Muscle of leg (tissue), 11 donors: ENCODE measurements around the gene MEIS3. TPM values are rescaled to one million over a fixed set of nuclear protein-coding genes. Genes with fewer than 3 reads are reported as not detected.
"Not testable (repeated sequence)": the region's sequence is repeated elsewhere in the genome, so short reads cannot be mapped to it uniquely, and the experiment has no call there.

ENCODE experiments used
- DNase-seq: peaks from one replicate; pipeline ENCODE4 v3.0.0; 2013
- H3K27ac ChIP-seq: one replicate; pipeline ENCODE4 v1.5.1; 2013; ENCODE audit warnings: mild to moderate bottlenecking, low read length, control low read depth
- H3K27me3 ChIP-seq: one replicate; pipeline ENCODE4 v1.6.1; 2013; ENCODE audit warnings: low read length; ENCODE audit not compliant: control insufficient read depth, insufficient read depth
- H3K36me3 ChIP-seq: one replicate; pipeline ENCODE4 v1.6.1; 2013; ENCODE audit warnings: low read length; ENCODE audit not compliant: control insufficient read depth, insufficient read depth
- H3K4me1 ChIP-seq: one replicate; pipeline ENCODE4 v1.6.1; 2013; ENCODE audit warnings: low read length; ENCODE audit not compliant: control insufficient read depth, insufficient read depth
- H3K4me3 ChIP-seq: one replicate; pipeline ENCODE4 v1.5.1; 2013; ENCODE audit warnings: low read length, control low read depth
- H3K9me3 ChIP-seq: replicated peaks from 2 replicates; pipeline ENCODE4 v1.6.1; 2013; ENCODE audit warnings: low read depth, low read length; ENCODE audit not compliant: control insufficient read depth
- WGBS: methylation state at CpG from one replicate; pipeline ENCODE4 v1.1.5; 2013; ENCODE audit warnings: missing lambda C conversion rate; ENCODE audit not compliant: insufficient coverage; 5-methylcytosine and 5-hydroxymethylcytosine counted together
- polyA plus RNA-seq, 8 donors: library from polyadenylated mRNA; unstranded; fragments of 120-200 nt; gene quantifications; one replicate each; pipeline versions ENCODE4 v1.2.1 to v1.2.3, GENCODE V29; 2013; ENCODE audit warnings: inconsistent platforms in 1 of 8, low replicate concordance in 1 of 8; ENCODE audit not compliant: insufficient read length in 8 of 8, insufficient read depth in 1 of 8
- total RNA-seq: library from RNA; stranded (reverse); fragments of 120-200 nt; gene quantifications from one replicate; pipeline ENCODE4 v1.2.4, GENCODE V29; 2013

Gene MEIS3
- total and polyA plus RNA-seq, 9 donors: 7.3 to 11.5 (median 9.6) TPM

DNA sequence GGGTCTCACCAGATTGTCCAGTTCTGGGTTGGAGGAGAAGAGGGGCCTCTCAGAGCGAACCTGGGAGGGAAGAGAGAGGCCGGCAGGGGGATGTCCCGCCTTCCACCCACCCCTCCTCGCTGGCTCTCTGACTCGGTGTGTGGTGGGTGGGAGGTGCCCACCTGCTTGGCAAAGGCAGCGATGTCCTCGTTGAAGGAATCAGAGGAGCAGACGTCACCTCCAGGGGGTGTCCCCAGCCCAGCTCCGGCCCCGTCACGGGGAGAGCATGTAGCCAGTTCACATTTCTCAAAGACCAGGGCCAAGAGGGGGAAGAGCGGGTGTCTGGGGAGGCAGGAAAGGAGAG lies 2.7 kb downstream of the MEIS3 start:
- no peak overlapping the region for H3K27ac ChIP-seq
- no peak for DNase-seq
- H3K9me3 ChIP-seq: no peaks in the 10 kb centered on the region
- peaks cover 61% of the 10 kb centered on the region for H3K27me3 ChIP-seq
- 11% methylated on average over 8 of the region's 12 CpGs for WGBS
- peaks cover 11% of the 10 kb centered on the region for H3K4me1 ChIP-seq
- no peak overlapping the region for H3K4me3 ChIP-seq
- peaks cover 4% of the 10 kb centered on the region for H3K36me3 ChIP-seq

DNA sequence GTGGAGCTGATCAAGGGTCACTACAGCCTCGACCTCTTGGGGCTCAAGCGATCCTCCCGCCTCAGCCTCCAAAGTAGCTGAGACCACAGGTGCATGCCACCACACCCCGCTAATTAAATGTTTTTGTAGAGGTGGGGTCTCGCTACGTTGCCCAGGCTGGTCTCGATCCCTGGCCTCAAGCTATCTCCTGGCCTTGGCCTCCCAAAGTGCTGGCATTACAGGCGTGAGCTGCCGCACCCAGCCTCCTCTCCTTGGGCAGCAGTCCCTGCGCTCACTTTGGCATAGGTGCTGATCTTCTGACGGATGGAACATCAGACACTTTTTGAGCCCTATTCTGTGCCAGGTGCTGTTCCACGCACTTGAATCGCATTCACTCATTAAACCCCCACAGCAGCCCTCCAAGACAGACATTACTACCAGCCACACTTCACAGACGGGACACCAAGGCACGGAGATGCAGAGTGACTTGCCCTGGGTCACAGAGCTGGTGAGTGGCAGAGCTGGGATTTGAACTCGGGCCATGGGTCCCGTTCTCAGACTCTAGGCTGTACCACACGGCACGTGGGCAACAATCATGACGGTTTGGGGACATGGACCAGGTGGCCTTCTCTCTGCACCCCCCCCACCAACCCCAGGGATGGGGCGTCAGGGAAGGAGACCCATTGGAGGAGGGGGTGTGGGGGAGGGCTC lies 3.2 kb downstream of the MEIS3 start:
- no peak for DNase-seq
- Histone ChIP-seq H3K9me3 (no peaks in the 10 kb centered on the region), H3K36me3 (peaks cover 4% of the 10 kb centered on the region), H3K4me3 (no peak overlapping the region), H3K27ac (no peak overlapping the region), H3K27me3 (peaks cover 56% of the 10 kb centered on the region), H3K4me1 (peaks cover 9% of the 10 kb centered on the region)
- WGBS: 98% methylated on average over 13 of the region's 21 CpGs

DNA sequence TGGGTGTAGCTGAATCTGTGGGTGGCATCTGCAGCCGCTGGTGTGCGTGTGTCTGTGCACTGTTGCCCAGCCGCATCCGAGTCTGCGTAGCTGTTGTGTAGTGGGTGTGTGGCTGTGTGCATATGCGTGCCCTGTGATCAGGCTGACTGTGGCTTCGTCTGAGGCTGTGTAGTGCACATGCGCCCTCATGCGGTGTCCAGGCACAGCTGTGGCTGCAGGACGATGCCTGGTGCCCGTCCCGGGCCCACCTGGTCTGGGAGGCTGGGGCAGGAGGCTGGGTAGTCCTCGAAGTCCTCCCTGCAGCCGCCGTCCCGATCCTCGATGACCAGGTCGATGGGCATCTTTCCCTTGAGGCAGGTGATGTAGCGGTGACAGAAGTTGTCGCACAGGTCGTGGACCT lies 4.9 kb downstream of the MEIS3 start:
- peaks cover 39% of the 10 kb centered on the region for H3K27me3 ChIP-seq
- peaks cover 7% of the 10 kb centered on the region for H3K4me1 ChIP-seq
- no peak overlapping the region for H3K27ac ChIP-seq
- peaks cover 4% of the 10 kb centered on the region for H3K36me3 ChIP-seq
- 49% methylated on average over 13 of the region's 21 CpGs for WGBS
- H3K9me3 ChIP-seq: no peaks in the 10 kb centered on the region
- DNase-seq: no peak
- no peak overlapping the region for H3K4me3 ChIP-seq

DNA sequence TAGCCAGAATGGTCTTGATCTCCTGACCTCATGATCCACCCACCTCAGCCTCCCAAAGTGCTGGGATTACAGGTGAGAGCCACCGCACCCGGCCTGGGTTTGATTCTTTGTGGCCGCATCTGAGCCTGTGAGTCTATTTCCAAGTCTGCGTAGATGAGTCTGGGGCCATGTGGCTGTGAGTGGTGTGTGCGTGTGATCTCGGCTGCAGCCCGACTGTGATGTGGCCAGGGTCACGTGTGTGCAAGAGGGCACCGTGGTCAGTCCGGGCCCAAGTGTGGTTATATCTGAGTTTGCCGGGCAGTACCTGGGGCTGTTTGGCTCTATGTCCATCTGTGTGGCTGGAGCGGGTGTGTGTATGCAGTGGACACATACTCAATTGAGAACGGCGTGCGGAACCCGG lies 5.4 kb downstream of the MEIS3 start:
- Histone ChIP-seq H3K4me1 (peaks cover 7% of the 10 kb centered on the region), H3K27me3 (peaks cover 37% of the 10 kb centered on the region), H3K4me3 (no peak overlapping the region), H3K9me3 (no peaks in the 10 kb centered on the region), H3K36me3 (peaks cover 4% of the 10 kb centered on the region), H3K27ac (no peak overlapping the region)
- 91% methylated on average over 10 of the region's 16 CpGs for WGBS
- no peak for DNase-seq

DNA sequence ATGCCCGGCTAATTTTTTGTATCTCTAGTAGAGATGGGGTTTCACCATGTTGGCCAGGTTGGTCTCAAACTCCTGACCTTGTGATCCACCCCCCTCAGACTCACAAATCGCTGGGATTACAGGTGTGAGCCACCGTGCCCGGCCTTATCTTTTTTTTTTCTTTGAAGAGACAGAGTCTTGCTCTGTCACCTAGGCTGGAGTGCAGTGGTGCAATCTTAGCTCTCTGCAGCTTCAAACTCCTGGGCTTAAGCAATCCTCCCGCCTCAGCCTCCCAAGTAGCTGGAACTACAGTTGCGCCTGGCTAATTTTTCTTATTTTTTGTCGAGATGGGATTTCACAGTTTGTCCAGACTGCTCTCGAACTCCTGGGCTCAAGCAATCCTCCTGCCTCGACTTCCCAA lies 7.6 kb downstream of the MEIS3 start:
- DNase-seq, H3K36me3 ChIP-seq, H3K9me3 ChIP-seq, H3K4me3 ChIP-seq, H3K27ac ChIP-seq, H3K4me1 ChIP-seq: not testable (repeated sequence)
- peaks cover 20% of the 10 kb centered on the region for H3K27me3 ChIP-seq
- 82% methylated on average over 8 of the region's 9 CpGs for WGBS

DNA sequence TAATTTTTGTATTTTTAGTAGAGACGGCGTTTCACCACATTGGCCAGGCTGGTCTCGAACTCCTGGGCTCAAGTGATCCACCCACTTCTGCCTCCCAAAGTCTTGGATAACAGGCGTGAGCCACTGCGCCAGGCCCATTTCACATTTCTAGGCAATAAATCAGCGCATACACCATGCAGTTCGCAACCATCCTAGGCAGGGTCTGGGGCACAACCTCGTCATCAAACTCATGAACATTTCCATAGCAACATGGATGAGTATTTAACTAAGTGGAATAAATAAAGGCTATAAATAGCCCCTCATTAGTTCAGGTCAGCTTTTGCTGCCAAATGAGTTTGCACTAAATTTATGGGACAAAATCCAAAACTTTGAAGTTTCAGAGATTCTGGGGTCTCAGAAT lies 8.2 kb downstream of the MEIS3 start:
- no peak overlapping the region for H3K27ac ChIP-seq
- no peaks in the 10 kb centered on the region for H3K4me1 ChIP-seq
- H3K9me3 ChIP-seq: no peaks in the 10 kb centered on the region
- H3K36me3 ChIP-seq: peaks cover 4% of the 10 kb centered on the region
- no peak for DNase-seq
- peaks cover 20% of the 10 kb centered on the region for H3K27me3 ChIP-seq
- no peak overlapping the region for H3K4me3 ChIP-seq
- WGBS: 81% methylated on average over 2 of the region's 8 CpGs

DNA sequence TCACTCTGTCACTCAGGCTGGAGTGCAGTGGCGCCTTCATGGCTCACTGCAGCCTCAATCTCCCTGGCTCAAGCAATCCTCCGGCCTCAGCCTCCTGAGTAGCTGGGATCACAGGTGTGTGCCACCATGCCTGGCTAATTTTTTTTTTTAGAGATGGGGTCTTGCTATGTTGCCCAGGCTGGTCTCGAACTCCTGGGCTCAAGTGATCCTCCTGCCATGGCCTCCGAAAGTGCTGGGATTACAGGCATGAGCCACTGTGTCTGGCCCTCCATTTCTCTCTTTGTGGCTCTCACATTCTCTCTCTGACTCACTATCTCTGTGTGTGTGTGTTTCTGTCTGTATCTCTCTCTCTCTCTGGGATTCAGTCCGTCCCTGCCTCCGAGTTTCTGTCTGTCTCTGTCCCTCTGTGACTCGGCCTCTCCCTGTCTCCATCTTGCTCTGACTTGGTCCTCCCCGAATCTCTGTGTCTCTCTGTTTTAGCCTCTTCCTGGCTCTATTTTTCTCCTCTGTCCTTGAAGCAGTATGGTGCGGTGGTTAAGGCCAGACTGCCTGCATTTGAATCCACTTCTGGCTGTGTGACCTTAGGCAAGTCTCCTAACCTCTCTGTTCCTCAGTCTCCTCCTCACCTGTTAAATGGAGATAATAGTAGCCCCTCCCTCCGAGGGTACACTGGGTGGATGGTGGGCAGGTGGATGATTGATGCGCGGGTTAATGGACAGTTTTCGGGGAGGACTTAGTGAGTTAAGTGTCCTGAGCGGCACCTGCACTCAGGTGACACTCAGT lies 11.0 kb downstream of the MEIS3 start:
- H3K27ac ChIP-seq: no peak overlapping the region
- peaks cover 12% of the 10 kb centered on the region for H3K27me3 ChIP-seq
- no peak for DNase-seq
- no peaks in the 10 kb centered on the region for H3K9me3 ChIP-seq
- no peaks in the 10 kb centered on the region for H3K4me1 ChIP-seq
- 84% methylated on average over 9 of the region's 14 CpGs for WGBS
- H3K36me3 ChIP-seq: no peaks in the 10 kb centered on the region
- no peak overlapping the region for H3K4me3 ChIP-seq

DNA sequence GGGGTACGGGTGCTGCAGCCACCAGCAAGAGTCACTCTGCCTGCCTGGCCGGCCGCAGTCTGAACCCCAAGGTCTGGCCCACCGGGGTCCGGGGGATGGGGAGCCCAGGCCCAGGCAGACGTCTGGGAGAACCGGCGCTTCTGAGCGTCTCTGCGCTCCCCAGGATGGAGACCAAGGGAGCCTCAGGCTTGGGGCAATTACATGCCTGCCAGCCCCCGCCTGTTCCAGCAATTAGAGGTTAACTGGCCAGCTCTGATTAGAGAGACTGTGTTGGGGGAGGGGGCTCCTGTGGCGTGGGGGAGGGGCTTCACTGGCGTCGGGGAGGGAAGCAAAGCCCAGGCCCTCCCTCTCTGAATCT lies 11.9 kb downstream of the MEIS3 start:
- H3K36me3 ChIP-seq: no peaks in the 10 kb centered on the region
- no peak overlapping the region for H3K4me3 ChIP-seq
- no peaks in the 10 kb centered on the region for H3K4me1 ChIP-seq
- no peak for DNase-seq
- H3K27me3 ChIP-seq: peaks cover 12% of the 10 kb centered on the region
- H3K27ac ChIP-seq: no peak overlapping the region
- WGBS: 10% methylated on average over 10 of the region's 14 CpGs
- no peaks in the 10 kb centered on the region for H3K9me3 ChIP-seq

DNA sequence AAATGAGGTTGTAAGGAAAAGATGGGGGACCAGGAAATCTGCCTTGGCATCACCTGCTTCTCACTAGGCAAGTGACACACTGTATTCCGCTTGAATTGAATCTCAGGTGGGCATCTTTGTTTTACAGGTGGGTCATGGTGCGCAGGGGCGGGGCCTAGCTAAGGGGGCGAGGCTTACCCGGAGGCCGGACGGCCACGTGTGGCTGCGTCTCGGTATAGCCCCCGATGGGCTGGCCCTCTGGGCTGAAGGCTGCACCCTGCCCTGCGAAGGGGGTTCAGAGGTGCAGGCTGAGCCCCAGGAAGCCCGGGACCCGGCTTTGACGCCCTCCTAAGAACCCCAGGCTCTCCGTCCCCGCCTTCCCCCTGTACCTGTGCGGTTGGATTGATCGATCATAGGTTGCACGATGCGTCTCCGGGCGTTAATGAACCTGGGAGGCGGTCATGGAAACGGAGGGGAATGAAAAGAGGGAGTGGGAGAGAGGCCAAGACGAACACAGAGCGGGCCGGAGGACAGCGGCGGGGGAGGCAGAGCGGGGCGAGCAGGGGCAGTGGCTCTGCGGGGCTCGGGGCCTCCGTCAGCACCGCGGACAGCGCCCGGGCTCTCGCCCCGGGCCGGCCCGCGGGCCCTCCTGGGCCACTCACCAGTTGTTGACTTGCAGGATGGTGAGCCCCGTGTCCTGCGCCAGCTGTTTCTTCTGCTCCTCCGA lies 12.5 kb downstream of the MEIS3 start:
- Histone ChIP-seq H3K27me3 (peaks cover 12% of the 10 kb centered on the region), H3K4me1 (no peaks in the 10 kb centered on the region), H3K27ac (no peak overlapping the region), H3K9me3 (no peaks in the 10 kb centered on the region), H3K36me3 (no peaks in the 10 kb centered on the region), H3K4me3 (no peak overlapping the region)
- 5% methylated on average over 34 of the region's 47 CpGs for WGBS
- peak; percentile 34 for DNase-seq

DNA sequence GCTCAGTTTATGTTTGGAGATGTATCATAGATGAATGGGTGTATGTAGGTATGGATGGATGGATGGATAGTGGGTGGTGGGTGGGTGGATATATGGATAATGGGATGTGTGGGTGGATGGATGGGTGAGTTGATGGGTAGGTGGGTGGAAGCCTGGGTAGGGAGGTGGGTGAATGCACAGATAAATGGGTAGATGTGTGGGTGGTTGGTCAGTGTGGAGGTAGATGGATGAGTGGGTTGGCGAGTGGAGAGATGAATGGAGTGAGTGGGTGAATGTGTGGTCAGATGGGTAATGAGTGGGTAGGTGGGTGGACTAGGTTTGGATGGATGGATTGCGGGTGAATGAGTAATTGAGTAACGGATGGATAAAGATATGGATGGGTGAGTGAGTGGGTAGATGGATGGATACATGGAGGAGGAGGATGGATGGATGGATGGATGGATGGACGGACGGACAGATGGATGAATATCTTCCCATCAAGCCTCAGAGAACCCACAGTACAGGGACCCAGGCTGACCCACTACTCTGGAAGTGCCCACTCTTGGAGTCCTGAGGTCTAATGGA lies 13.4 kb downstream of the MEIS3 start:
- Histone ChIP-seq H3K27me3 (peaks cover 12% of the 10 kb centered on the region), H3K27ac (no peak overlapping the region), H3K4me3 (no peak overlapping the region), H3K36me3 (no peaks in the 10 kb centered on the region), H3K9me3 (no peaks in the 10 kb centered on the region), H3K4me1 (no peaks in the 10 kb centered on the region)
- no peak for DNase-seq
- WGBS: 100% methylated on average over 3 of the region's 5 CpGs
